Stimulated activated CD4-positive, alpha-beta T cell treated with anti-CD3 and anti-CD28 coated beads, Interleukin-1b, Interleukin-23, amount 100 ng/mL, for 24 hours (primary cell): ENCODE data around the gene LHFPL3.

Source experiments
- DNase-seq, 4 experiments: peaks; one replicate each; pipeline ENCODE4 v3.0.0-alpha.2; 2020; ENCODE audit warnings: low read depth in 4 of 4, low spot score in 1 of 4

LHFPL3 gene

DNA sequence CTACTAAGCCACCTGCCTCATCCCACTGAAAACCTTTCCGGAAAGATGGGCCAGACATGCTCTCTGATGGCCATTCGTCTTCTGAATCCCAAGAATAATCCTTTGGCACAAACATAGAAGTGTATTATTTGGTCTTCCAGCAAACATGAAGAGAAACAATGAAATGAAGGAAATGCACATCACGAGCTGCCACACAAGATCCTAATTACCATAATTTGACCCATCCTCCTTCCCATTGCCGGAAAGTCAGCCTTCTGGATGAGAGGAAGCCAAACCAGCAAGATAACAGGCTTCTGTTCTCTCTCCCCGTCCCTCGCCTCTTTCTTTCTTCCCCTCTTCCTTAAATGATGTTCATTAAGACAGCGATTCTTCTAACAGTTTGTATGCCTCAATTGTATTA is 466.7 kb downstream of the LHFPL3 start:
- DNase-seq: no peak

DNA sequence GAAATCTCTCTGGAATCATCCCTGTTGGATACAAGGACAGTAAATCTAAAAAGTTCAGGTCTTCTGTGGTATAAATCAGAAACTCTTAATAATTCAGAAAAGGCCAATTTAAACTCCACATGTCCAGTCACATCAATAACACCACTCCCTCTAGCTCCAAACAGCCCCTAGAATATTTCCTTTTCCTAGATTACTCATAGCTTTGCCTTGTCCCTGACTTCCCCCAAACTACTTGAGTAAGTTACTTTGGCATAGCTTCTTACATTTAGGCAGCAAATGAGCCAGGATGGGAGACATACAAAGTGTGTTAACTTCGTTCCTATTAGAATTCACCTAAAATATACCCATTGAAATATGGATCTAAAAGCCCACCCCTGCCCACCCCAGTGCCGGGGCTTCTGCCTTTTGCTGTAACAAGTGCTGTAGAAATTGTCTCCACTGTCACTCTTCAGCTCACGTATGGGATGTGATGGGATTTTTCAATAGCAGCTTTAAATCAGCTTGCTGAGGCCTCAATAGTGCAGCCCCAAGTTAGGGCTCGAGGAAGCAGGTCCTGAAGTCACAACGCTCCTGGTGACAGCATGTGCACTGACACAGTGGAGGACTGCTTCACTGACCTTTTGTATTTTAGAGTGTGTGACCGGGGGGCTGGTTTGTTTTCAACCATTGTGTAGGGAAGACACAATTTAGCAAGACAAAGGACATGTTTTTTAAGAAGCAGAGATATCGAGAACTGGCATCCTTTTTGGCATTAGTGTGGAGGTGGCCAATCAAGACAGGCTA is 467.4 kb downstream of the LHFPL3 start:
- no peak for DNase-seq

DNA sequence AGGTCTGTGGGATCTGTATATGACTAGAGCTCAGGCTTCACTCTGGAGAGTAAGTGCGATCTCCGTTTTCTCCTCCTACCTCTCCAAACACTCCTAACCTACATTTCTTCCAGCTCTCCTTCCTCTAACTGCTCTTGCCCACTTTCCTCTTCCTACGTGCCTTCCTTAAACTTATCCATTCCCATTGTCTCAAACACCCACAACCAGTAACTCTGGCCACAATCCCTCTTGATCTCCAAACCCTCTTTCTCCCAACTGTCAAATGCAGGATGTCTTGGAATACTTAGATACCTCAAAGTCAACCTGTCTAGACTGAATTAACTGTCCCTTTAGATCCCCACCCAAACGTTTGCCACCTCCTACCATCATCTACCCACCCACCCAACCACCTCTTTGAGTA is 471.9 kb downstream of the LHFPL3 start:
- DNase-seq: no peak

DNA sequence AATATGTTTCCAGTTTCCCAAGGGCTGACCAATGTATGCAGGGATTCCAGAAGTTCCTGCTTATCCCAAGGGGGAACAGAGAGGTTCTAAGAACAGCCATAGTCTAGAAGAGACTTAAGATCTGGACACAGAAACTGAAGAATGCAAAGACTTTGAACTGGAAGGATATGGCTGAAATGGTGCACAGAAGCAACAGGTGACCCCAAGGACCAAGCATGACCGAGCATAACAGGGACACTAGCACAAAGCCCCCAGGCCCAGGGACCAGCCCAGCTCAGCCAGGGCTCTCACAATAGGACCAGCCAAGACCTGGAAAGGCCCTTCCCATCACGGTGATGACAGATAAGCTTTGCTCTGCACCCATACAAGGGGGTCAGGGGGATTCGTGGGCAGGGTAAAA is 472.6 kb downstream of the LHFPL3 start:
- no peak for DNase-seq

DNA sequence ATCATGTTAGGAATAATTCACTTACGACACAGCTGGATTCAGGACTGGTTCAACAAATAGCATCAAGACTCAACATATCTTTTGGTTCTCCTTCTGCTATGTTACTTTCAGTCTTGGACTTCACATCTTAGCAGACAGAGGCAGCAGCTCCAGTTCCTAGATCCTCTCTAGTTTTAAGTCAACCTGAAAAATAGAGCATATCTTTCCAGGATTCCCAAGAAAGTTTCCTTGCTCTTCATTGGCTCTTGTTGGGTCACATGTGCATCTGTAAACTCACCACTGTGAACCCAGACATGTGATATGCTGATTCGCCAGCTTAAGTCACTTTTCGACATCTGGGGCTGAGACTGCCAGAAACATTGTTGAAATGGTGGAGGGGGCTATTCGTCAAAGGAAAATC is 475.5 kb downstream of the LHFPL3 start:
- DNase-seq: no peak

DNA sequence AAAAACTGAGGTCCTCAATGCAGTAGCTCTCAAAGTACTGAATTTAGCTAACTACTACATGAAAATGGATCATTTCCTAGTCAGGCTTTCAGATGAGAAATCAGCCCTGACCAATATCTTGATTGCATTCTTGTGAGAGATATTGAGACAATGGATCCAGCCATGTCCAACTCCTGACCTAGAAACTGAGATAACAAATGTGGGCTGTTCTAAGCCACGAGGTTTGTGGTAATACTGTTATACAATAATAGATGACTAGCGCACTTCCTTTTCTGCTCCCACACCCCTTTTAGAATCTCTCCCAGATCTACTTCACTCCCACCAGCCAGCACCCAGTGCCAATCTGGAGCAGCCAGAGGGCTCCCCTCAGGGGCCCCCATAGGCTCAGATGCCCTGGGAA is 476.3 kb downstream of the LHFPL3 start:
- DNase-seq: no peak

DNA sequence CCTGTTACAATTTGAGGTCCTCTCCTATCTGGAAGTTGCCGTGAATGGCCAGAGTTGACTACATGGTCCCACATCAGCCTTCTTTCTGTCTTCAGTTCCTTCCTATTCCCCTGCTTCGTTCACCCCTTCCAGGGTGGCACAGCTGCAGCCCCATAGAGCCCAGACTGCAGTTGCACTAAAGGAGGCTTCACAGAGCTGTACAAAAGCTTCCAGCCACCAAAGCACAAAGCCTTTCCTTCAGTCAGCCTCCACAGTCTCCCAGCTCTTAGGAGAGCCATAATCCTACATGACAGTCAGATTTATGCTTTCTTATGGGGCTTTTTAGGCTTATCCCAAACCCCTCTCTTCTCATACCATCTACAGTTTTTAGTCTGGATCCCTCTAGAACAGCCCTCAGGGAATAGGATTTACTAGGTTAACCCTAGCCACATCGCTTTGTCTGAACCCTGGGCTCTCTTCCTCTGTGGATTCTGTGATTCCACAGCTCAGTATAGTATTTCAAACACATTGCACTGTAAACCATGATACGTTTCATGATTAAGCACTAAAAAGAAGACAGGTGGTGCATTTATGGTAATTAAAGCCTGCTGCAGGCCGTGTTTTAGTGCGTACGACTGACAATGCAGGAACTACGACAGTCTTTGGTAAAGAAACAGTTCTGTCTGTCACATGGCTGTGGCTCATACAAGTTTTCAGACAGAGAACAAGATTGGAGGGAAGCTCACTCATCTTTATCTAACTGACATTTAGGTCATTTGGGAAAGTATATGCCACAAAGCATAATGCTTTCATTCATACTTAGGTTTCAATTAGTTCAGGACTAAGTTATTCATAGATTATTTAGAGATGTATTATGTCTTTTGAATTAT is 477.3 kb downstream of the LHFPL3 start:
- no peak for DNase-seq

DNA sequence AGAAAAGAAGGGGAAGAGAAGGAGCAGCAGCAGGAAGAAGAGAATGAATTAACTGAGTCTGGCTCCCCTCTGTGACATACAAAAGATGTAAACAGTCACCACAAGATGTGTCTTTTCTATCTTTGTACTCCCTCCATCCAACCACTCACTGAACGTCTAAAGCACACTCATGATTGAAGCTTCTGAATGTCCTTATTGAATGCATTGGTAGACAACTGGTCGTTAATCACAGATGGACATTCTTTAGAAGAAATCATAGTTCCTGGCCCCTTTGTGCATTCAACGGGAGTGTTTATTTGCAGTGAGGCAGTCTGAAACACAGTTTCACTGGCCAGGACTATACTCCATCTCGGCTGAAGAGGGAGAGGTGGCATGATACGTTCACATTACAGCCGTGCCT is 479.3 kb downstream of the LHFPL3 start:
- DNase-seq: no peak

DNA sequence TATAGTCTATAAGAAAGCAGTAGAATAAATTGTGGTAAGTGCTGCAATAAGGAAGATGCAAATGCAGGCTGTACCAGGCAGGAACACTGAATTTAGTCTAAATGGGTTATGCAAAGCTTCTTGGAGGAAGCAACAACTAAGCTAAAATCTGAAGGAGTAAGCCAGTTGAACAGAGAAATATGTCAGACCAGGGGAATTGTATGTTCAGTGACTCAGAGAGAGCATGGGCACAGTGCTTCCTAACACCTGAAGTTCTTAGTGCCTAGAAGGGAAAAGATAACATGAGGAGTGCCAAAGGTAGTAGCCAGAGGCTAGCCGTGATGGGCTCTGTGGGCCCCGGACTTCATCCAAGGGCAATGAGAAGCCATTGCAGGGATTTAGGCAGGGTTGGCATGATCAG is 481.5 kb downstream of the LHFPL3 start:
- DNase-seq: no peak

DNA sequence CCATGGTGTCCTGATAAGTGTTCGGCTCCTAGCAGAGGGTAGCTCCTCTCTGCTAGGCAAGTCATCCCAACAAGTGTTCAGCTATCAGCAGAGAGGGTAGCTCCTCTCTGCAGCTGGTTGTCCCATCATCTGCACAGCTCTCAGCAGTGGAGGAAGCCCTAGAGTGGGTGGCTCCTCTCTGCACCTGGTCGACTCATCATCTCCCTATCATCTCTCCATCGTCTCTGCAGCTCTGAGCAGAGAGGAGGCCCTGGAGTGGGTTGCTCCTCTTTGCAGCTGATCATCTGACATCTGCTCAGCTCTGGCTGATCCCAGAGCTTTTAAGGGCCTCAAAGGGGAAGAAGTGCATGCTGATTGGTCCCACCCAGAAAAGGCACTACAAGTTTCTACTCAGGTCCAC is 485.7 kb downstream of the LHFPL3 start:
- no peak for DNase-seq

DNA sequence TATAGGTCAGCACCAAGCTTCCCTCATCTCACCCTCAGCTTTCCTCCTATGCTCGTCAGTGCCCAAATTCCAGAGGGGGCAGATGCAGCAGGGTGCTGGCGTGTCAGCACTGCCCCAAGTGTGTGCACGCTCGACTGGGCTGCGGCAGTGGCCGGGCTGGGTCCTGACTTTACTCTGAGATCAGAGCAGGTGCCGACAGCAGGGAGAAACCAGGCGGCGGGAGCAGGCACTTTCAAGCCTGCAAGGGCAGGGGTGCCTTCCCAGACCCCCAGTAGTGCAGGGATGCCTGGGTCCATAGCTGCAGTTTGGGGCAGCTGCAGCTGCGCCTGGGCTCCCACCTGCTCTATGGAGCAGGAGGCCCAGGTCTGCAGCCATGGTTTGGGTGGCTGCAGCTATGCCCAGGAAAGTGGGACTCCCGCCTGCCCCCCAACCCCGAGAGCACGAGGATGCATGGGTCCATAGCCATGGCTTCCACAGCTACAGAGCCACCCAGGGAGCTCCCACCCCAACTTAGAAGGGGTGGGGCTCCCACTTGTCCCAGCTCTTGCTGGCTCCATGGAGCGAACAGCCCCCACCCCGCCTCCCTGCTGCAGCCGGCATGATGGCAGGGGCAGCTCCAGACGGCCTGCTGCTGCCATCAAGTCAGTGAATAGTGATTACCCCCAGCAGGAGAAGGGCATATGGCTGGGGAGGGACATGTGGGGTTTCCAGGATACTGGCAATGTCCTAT is 486.4 kb downstream of the LHFPL3 start:
- no peak for DNase-seq

DNA sequence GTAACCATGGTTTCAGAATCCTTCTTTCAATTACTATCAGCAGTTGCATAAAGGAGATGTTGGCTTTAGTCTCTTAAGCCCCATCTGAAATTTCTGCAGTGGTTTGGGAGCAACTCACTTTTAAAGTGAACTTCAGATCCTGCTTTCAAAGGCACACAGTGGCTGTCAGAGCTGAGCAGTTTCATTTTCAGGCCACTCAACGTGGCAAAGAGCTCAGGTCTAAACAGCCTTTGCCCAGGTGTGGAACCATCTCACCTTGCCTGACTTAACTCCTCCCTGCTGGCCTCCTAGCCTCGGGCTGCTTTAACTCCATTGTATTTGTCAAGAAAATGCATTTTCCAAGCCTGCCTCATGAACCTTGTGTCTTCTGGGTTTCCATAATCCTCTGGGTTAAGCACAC is 488.1 kb downstream of the LHFPL3 start:
- DNase-seq: no peak

DNA sequence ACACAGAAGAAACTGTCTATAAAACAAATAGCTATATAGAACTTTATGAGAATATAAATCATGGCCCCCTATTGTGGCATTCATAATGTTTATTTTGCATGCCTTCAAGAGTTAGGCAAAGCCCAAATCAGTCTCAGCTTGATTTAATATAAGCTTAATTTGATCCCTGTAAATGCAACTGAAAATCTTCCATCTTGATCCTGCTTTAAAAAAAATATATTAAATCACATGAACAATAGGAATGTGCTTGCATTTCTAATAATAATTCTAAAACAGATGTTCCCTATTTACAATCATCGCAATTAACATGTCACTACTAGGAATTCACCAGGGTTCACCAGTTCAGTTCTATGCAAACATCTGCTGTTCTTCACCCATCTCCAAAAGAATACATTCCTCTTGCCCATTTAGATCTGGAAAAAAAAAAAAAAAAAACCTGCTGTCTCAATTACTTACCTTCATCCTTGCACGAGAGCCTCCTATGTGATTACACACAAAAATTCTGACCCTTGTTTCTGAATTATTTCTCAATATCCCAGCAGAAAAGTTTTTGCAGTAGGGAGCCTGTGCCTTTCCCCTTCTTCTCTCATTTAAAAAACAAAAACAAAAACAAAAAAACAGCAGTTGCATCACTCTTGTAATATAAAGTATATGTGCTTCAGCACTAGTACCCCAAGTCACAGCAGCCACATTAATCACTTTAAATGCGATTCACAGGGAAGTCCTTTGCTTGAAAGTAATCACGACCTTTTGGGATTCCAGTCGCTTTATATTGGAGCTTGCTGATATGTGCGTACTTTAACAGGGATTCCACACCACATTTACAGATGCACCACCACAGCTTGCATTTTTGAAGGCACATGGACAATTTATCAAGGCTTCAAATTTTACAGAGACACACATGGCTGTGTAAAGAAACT is 490.8 kb downstream of the LHFPL3 start:
- no peak for DNase-seq

DNA sequence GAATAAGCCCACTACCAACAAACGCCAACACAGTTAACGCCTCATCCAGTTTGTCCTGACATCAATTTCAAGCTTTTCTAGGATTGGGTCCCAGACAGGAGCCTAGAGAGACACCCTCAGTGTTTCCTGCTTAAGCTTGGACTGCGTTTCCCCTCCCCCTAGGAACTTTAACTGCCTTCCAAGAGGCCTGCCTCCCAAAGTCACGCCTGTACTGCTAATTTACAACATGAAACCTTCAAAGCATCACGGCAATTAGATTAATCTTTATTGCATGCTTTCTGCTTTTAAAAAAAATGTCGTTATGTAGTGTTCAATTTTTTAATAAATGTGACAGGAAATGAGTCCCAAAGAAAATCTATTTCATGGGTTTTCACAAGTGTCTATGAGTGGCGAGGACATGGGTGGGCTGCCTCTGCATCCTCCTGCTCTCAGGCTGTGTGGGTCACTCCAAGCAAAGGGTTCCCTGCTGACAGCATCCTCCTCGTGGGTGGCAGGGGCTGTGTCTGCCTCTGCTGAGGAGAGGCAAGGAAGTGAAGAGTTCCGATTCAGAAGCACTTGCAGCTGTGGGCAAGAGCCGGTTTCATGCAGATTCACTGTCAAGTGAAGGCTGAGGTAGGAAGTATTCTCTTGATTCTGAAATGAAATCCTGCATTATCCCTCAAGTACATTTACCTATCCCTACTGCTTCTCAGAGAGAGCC is 492.6 kb downstream of the LHFPL3 start:
- no peak for DNase-seq

DNA sequence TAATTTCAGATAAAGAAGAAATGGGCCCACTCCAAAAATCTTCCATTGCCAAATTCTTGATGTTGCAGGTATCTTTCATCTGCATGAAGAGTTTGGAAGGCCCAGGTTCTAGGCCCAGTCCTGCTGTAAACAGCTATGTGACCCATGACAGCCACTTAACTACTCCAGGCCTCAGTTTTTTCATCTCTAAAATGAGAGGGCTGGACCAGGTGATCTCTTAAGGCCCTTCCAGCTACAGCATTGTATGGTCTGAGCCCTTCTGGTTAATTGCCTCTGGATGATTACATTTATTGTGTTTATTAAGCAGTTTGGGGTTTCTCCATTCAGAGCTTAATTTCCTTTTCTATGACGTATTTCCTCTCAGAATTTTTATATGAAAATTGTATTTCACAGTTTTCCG is 494.8 kb downstream of the LHFPL3 start:
- DNase-seq: no peak

DNA sequence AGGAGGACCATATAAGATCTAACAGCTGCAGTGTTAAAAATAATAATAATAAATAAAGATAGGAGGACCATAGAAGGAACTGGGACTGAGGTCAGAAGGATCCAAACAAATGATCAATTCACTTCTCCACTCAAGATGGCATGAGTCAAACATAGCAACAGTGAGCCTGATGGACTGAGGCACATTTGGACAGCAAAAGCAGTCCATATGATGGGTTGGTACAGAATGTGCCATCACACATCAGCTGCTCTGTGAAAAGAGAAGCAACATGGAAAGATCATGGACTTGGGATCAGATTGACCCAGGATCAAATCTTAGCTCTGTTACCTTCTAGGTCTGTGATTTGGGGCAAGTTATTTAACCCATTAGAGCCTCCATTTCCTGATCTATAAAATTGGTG is 496.7 kb downstream of the LHFPL3 start:
- no peak for DNase-seq

DNA sequence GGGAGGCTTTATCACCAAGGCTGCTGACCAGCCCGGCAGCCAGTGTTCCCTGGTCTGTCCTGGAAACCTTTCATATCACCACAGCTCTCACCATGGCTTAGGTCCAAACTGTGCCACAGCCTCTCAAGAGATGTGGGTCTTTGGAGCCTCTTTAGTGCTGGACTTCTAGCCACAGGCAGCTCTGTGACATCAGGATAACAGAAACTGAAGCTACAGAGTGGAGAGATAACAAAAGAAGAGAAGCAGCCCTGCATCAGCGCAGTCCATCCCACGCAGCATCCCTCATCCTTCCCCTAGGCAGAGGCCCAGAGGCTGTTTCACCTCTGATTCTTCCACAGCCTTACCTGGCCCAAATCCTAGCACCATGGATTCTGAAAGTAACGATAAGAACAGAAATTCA is 497.7 kb downstream of the LHFPL3 start:
- no peak for DNase-seq

DNA sequence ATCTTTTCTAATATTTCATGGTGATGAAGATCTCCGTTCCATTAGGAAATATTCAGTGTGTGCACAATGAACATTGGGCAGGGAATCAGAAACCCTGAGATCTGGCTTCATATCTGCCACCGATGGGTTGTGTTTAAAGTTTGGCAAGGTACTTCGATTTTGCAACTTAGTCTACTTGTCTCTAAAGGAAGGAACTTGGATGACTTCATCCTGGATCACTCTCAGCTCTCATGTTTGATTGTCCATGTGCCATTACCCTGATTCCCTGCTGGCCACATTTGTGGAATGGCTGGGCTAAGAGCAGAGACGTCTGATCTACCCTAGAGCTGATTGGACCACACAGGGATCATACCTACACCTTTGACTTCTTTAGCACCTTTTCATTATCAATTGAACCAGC is 508.6 kb downstream of the LHFPL3 start:
- DNase-seq: no peak

DNA sequence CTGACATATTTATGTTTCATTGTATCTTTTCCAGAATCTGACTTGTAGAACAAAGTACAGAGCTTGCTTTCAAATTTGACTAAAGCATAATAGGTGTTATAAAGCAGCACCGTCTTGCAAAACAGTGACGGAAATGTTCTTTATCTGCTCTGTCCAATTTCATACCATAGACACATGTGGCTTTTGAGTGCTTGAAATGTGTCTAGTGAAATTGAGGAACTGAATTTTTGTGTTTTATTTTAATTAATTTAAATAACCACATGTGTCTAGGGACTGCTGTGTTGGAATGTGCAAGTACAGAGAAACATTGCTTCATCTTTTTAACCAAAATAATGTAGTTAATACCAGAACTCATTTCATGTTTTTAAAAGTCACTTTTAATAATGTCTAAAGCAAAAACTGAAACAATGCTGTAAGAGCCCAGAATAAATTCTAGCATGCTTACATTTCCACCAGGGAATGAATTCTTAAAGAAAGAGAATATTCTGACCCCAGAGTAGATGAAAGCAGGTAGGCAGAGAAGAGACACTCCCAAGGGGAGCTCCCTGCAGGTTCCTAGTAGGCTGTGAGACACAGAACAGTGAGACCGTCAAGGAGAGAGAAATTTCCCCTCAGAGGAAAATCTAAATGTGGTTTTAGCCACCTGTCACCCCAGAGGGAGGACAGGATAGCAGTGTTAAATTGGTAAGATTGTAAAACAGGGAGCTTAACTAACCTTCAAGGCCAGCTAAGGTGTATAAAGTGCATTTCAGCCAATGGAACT is 510.3 kb downstream of the LHFPL3 start:
- DNase-seq: no peak
